Stimulated activated CD8-positive, alpha-beta memory T cell treated with anti-CD3 and anti-CD28 coated beads, Interleukin-15, amount 100 ng/mL, for 4 hours (primary cell): ENCODE measurements around the gene CDH12.
"Not testable (repeated sequence)": the region's sequence is repeated elsewhere in the genome, so short reads cannot be mapped to it uniquely, and the experiment has no call there.

Experiments
- DNase-seq, 2 donors: peaks; one replicate each; pipeline ENCODE4 v3.0.0-alpha.2; 2020; ENCODE audit warnings: low read depth in 2 of 2

CDH12 gene

GRCh38 chr5:22156953-22157352 lies 696.2 kb downstream of the CDH12 start:
- not testable (repeated sequence) for DNase-seq

DNA sequence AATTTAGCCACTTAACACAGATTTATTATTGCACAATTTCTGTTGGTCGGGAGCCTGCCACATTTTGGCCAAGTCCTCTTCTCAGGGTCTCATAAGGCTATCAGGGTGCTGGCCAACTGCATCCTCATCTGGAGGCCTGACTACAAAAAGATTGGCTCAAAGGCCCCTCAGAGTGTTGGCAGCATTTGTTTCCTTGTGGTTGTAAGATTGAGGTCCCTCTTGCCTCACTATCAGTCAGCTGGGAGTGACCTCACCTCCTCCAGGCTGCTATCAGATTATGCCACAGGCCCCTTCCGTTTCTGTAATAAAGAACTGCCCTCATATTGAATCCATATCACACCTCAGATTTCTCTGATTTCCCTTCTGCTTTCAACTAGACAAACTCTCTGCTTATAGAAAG lies 698.4 kb downstream of the CDH12 start:
- not testable (repeated sequence) for DNase-seq

- not testable (repeated sequence) for DNase-seq
These were observed 701.3 kb downstream of the CDH12 start for GRCh38 chr5:22151801-22152200.

GRCh38 chr5:22140418-22140817 lies 712.7 kb downstream of the CDH12 start:
- not testable (repeated sequence) for DNase-seq

DNA sequence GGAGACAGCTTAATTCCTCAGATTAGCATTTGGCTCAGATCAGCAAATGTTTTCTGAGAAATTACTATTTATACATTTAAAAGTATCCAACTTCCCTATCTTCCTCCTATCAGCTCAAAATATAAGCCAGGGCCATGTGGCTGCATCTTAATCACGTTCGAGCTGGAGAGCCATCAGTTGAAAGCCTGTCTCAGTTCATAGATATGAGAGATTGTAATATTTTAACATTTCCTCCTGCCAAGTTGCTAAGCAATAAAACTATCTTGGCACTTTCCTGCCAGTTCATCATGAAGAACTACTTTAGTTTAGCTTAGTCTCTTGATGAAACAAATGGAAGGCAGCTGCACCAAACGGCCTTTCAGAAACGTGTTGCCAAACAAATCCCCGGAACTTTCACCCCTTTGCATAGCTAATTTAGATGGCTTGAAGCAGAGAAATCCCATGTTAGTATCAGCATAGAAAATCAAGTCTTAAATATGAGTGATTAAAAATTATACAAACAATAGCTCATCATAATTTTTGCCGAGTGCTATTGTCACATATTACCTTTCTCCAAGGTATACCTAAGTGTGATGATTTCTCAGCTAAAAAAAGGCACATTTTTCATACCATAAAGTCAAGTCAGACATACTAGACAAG lies 713.4 kb downstream of the CDH12 start:
- not testable (repeated sequence) for DNase-seq

DNA sequence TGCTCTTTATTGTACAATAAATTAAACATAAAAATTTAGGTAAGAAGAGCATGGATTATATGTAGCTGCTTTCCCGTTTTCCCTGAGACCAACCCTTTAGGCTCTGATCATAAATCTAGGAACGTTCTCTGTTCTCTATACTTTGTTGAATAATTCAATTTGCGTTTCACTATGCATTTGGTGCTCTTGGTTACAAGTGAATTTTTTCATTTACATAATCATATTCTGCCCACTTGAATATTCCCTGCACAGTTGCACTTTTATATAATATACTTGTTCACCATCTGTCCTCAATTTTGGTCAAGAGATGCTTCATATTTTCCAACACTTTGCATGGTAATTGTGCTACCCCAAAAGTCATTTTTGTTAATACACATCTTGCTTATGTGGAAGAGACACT lies 741.8 kb downstream of the CDH12 start:
- no peak for DNase-seq

DNA sequence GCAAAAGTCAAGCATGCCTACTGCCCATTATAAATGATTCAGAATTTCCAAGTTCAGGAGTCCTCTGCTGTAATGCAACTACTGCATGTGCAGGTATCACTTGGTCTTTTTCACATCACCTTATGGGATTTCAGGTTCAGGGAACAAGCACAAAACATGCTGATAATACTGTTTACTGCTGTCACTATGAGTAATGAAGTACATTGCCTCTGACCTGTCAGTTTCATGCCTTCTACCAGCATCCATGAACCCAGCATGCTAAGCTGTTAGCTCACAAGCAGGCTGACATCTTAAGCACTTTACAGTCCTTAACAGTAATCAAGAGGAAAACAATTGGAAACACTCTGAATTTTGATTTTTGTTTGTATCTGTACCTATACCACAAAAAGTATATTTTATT lies 743.8 kb downstream of the CDH12 start:
- no peak for DNase-seq

- DNase-seq, result no peak
These were observed 744.6 kb downstream of the CDH12 start for GRCh38 chr5:22108545-22108944.

DNA sequence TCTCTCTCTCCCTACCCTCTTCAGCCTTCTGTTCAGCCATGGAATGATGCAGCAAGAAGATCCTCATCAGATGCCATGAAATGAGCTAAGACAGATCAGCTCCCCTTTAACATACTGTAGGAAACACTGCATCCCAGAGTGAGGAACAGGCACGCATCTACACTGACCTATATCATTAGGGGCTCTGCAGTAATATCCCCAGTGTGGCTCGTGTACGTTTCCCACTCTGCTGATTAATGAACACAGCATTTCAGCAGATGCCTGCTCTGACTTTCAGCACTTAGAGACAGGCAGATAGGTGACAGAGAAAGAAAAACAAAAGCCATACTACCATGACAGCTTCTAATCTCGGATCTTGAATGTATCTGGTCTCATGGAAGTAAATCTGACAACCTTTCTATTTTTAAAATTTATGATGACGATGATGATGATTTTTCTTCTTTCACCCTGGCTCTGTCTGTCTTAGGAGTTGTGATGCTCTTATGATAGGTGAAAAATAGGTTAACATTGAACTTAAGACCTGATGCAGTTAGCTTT lies 750.3 kb downstream of the CDH12 start:
- no peak for DNase-seq

DNA sequence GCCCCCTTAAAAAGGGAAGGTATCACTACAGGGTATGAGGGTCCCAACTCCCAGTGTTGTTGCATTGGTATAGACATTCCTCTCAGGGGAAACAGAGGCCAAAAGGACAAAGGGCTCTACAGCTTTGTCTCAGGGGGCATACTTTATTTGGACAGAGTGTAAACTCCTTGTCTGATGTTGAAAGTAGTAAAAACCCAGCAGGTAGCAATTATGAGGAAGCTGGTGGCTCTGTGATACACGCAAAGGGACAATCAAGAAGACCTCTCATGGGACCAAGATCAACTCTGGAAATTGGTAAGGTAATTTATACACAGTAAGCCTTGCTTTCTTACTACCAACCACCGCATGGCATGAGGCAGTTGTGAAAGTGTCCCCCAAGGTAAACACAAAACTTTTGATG lies 764.6 kb downstream of the CDH12 start:
- DNase-seq, result no peak

GRCh38 chr5:22079566-22079965 lies 773.6 kb downstream of the CDH12 start:
- DNase-seq, result no peak

DNA sequence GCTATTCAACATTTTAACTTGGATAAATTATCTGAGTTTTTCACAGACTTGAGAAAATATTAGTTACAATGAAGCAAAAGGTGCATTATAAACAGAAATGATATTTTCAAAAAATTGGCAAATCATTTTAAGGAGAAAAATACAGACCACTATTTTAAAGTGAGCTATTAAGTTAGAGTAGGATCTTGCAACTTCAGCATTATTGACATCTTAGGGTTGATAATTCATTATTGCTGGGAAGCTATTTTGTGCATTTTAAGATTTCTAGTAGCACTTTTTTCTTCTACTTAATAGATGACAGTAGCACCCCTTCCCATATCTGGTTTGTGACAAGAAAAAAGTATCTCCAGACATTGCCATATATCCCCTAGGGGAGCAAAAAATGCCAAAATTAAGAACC lies 774.1 kb downstream of the CDH12 start:
- no peak for DNase-seq

DNA sequence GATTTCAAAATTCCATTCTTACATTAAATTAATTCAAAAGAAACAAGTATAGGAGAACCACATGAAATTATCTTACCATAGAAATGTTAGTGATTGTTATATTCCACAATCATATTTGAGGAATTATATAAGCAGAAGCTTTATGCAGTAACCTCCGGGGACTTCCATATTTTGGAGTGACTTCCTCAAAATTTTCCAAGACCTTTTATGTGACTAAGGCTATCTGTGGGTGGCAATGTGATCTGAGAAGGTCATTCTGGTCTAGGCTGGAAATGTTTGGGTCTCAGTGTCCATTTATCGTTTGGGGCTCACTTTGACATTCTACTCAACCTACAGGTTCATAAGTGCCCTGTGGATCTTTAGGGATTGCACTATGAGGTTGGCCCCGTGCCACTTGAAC lies 776.6 kb downstream of the CDH12 start:
- DNase-seq, result no peak

DNA sequence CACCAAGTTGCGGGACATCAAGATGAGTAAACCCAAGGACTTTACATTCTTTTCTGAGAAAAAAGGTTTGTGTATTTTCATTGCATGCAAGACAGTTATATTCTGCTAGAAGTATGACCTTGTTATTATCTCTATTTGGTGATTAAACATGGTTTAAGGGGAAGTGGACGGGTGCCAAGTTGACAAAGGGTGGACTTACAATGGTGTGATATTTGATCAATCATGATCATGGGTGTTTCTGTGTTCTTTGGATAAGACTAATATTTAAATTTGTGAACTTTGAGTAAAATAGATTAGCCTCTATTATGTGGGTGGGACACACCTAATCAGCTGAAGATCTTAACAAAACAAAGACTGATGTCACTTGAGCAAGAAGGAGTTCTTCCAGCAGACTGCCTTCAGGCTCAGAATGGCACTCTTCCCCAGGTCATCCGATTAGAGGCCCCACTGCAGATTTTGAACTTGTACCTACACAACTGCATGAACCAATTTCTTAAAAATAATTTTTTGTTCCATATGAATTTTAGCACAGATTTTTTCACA lies 782.9 kb downstream of the CDH12 start:
- no peak for DNase-seq

DNA sequence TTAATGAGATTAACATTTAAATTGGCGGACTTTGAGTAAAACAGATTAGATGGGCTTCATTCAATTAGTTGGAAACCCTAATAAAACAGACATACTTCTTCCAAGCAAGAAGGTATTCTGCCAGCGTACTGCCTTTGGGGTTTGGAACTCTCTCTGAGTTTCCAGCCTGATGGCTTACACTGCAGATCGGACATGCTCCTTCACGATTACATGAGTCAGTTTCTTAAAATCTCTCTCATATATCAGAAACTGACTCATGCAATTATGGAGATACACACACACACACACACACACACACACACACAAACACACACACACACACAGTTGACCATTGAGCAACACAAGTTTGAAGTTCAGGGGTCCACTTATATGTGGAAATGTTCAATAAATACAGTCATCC lies 789.4 kb downstream of the CDH12 start:
- no peak for DNase-seq

- no peak for DNase-seq
These were observed 794.5 kb downstream of the CDH12 start for GRCh38 chr5:22058620-22059019.

- DNase-seq, result no peak
These were observed 796.1 kb downstream of the CDH12 start for GRCh38 chr5:22057012-22057411.

- no peak for DNase-seq
These were observed 796.5 kb downstream of the CDH12 start for GRCh38 chr5:22056601-22057000.

GRCh38 chr5:22053195-22053594 lies 799.9 kb downstream of the CDH12 start:
- no peak for DNase-seq

GRCh38 chr5:22051881-22052280 lies 801.3 kb downstream of the CDH12 start:
- DNase-seq, result no peak

GRCh38 chr5:22050931-22051330 lies 802.2 kb downstream of the CDH12 start:
- no peak for DNase-seq

- DNase-seq, result no peak
These were observed 808.9 kb downstream of the CDH12 start for GRCh38 chr5:22044229-22044628.

- no peak for DNase-seq
These were observed 817.1 kb downstream of the CDH12 start for GRCh38 chr5:22036061-22036460.

GRCh38 chr5:22033066-22033465 lies 820.1 kb downstream of the CDH12 start:
- no peak for DNase-seq
